ENCODE results near the gene CHAF1A.

Gene CHAF1A

GRCh38 chr19:4362831-4363545 lies 39.5 kb upstream of the CHAF1A start:
- DNase-seq (ENCODE audit: low spot score) = no peak
- TF ChIP-seq, protein P1, sequence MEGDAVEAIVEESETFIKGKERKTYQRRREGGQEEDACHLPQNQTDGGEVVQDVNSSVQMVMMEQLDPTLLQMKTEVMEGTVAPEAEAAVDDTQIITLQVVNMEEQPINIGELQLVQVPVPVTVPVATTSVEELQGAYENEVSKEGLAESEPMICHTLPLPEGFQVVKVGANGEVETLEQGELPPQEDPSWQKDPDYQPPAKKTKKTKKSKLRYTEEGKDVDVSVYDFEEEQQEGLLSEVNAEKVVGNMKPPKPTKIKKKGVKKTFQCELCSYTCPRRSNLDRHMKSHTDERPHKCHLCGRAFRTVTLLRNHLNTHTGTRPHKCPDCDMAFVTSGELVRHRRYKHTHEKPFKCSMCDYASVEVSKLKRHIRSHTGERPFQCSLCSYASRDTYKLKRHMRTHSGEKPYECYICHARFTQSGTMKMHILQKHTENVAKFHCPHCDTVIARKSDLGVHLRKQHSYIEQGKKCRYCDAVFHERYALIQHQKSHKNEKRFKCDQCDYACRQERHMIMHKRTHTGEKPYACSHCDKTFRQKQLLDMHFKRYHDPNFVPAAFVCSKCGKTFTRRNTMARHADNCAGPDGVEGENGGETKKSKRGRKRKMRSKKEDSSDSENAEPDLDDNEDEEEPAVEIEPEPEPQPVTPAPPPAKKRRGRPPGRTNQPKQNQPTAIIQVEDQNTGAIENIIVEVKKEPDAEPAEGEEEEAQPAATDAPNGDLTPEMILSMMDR (IDR thresholded peaks at IDR 0.05; ENCODE audit: extremely low read depth, missing control alignments) = no peak

GRCh38 chr19:4363571-4364304 lies 38.7 kb upstream of the CHAF1A start:
- DNase-seq (ENCODE audit: low spot score) = no peak
- TF ChIP-seq, protein P1 (IDR thresholded peaks at IDR 0.05; ENCODE audit: extremely low read depth, missing control alignments) = no peak

DNA sequence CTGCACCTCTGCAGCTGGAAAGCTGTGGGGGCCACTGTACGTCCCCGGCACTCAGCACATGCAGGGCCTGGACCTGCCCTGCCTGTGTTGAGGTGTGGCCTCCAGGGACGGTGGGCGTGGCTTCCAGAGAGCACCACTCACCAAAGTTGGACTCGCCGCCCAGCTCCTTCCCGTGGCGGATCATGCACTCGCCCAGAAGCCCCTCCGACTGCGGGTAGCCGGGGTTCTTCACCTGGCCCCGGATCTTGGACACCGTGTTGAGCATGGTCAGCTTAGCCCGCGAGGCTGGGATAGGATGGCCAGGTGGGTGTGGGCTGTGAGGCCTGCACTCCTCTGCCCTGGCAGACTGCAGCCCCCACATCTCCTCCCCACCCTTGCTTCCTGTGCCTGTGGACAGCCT lies 37.1 kb upstream of the CHAF1A start:
- TF ChIP-seq, protein P1 (IDR thresholded peaks at IDR 0.05; ENCODE audit: extremely low read depth, missing control alignments) = no peak
- DNase-seq (ENCODE audit: low spot score) = no peak

GRCh38 chr19:4365791-4366665 lies 36.4 kb upstream of the CHAF1A start:
- TF ChIP-seq, protein P1 (IDR thresholded peaks at IDR 0.05; ENCODE audit: extremely low read depth, missing control alignments) = no peak
- DNase-seq (ENCODE audit: low spot score) = no peak

GRCh38 chr19:4366666-4367335 lies 35.6 kb upstream of the CHAF1A start:
- DNase-seq (ENCODE audit: low spot score) = no peak
- TF ChIP-seq, protein P1 (IDR thresholded peaks at IDR 0.05; ENCODE audit: extremely low read depth, missing control alignments) = no peak

- TF ChIP-seq, protein P1 (IDR thresholded peaks at IDR 0.05; ENCODE audit: extremely low read depth, missing control alignments) = no peak
- DNase-seq (ENCODE audit: low spot score) = no peak
These were observed 35.1 kb upstream of the CHAF1A start for GRCh38 chr19:4367336-4367723.
